Measurements from ENCODE around the gene MAGIX. TPM values are rescaled to one million over a fixed set of nuclear protein-coding genes. Genes with fewer than 3 reads are reported as not detected.

Gene MAGIX
- total RNA-seq, 1 donor from 2014 or later, result 2.2 TPM

- intact Hi-C loops (cut with DNase I), result loop anchor here (10.0 kb wide), 1 partner anchor 72 kb away; the partner anchor contains the start of genes FOXP3 and PPP1R3F
- TF ChIP-seq CTCF (IDR thresholded peaks at IDR 0.05) (no peak), POLR2A (IDR thresholded peaks at IDR 0.05) (no peak), POLR2AphosphoS5 (IDR thresholded peaks at IDR 0.05; ENCODE audit: insufficient read depth in 1 of 2, low read depth in 1 of 2) (no peak)
- no peak for DNase-seq (ENCODE audit: extremely low spot score in 2 of 2)
- no peak overlapping the region for H3K27ac ChIP-seq
- H3K9me3 ChIP-seq, result no peaks in the 10 kb centered on the region
- H3K27me3 ChIP-seq, result no peaks in the 10 kb centered on the region
- no peaks in the 10 kb centered on the region for H3K36me3 ChIP-seq
- H3K4me3 ChIP-seq, result no peak overlapping the region
- peaks cover 5% of the 10 kb centered on the region for H3K4me1 ChIP-seq
Measured at GRCh38 chrX:49192722-49193328, 30.3 kb downstream of the MAGIX start.

DNA sequence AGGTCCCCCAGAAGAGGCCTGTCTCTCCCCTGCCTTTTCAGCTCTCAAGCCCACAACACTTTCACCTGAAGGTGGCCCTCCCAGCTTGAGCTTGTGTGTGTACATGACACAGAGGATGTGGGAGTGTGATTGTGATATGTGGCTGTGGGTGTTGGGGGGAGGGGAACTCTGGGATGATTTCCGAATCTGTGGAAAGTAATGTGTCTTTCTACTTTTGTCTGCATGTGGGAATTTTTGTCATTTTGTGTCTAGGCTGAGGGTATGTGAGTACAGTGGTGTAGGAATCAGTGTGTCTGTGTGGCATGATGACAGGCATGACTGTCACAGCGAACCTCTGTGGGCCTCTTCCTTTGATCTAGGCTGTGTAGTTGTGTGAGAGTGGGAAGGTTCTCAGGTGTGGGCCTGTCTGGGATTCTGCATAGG lies 31.0 kb downstream of the MAGIX start:
- Histone ChIP-seq H3K27me3 (no peaks in the 10 kb centered on the region), H3K4me1 (peaks cover 5% of the 10 kb centered on the region), H3K9me3 (no peaks in the 10 kb centered on the region), H3K36me3 (no peaks in the 10 kb centered on the region), H3K4me3 (no peak overlapping the region), H3K27ac (no peak overlapping the region)
- TF ChIP-seq POLR2AphosphoS5 (IDR thresholded peaks at IDR 0.05; ENCODE audit: insufficient read depth in 1 of 2, low read depth in 1 of 2) (no peak), POLR2A (IDR thresholded peaks at IDR 0.05) (no peak), CTCF (IDR thresholded peaks at IDR 0.05) (no peak)
- no peak for DNase-seq (ENCODE audit: extremely low spot score in 2 of 2)
- intact Hi-C loops (cut with DNase I), result loop anchor here (10.0 kb wide), 1 partner anchor 71 kb away; the partner anchor contains the start of genes FOXP3 and PPP1R3F

DNA sequence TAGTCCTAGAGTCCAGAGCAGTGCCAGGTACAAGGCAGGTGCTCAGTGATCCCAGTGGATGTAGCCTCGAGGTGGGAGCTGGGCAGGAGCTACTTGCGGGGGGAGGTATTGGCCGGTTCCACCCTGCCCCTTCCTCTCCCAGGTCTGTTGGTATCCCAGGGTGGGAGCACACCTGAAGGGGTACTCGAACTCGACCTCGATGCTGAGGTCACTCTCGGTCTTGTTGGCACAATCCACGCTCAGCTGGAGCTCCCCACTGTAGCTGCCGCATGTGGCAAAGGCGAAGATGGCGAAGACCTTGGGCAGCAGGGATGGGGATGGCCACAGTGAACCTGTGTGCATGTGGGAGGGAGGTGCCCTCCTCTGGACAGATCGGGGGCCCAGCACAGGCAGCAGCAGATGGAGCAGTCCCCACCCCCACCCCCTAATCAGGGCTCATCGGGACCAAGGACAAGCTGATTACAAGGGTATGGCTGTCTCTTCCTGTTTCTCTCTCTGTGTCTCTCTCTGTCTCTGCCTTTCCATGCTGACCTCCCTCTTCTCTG lies 35.1 kb downstream of the MAGIX start:
- Histone ChIP-seq H3K27me3 (no peaks in the 10 kb centered on the region), H3K36me3 (no peaks in the 10 kb centered on the region), H3K9me3 (no peaks in the 10 kb centered on the region), H3K4me3 (no peak overlapping the region), H3K27ac (no peak overlapping the region), H3K4me1 (peaks cover 8% of the 10 kb centered on the region)
- no peak for DNase-seq (ENCODE audit: extremely low spot score in 2 of 2)
- intact Hi-C loops (cut with DNase I), result loop anchor here (10.0 kb wide), 1 partner anchor 67 kb away; the partner anchor contains the start of genes FOXP3 and PPP1R3F
- no peak for TF ChIP-seq CTCF (IDR thresholded peaks at IDR 0.05)
- no peak for TF ChIP-seq POLR2AphosphoS5 (IDR thresholded peaks at IDR 0.05; ENCODE audit: insufficient read depth in 1 of 2, low read depth in 1 of 2)
- no peak for TF ChIP-seq POLR2A (IDR thresholded peaks at IDR 0.05)

DNA sequence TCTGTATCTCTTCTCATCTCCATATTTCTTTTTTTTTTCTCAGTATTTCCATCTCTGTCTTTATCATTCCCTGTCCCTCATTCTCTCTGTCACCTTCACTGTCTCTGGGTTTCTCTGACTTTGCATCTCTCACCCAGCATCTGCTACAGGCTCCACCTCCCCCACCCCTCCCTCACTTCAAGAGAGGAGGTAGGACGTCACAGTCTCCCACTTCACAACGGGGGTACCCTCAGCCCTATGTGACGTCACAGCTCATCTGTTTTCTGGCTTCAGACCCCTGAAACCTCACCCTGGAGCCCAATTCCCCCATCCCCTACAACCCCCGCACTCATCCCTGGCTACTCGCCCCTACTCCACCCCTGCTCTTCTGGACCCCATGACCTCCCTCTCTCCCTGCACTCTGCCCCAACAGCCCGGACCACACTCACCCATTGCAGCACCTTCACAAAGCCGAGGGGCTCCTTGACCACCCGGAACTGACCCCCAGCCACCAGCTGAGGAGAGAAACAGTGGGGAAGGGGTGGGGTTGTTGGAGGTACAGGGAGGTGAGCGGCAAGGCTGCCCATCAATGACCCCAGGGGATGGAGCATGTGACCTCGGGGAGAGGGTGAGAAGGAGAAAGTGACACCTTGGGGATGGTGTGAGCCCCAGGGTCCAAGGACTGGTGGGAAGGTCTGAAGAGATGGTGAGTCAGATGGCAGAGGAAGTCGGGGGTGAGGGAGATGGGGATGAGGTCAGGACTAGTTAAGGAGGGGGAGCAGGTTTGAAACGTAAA lies 36.2 kb downstream of the MAGIX start:
- no peaks in the 10 kb centered on the region for H3K9me3 ChIP-seq
- intact Hi-C loops (cut with DNase I), result loop anchor here (10.0 kb wide), 1 partner anchor 66 kb away; the partner anchor contains the start of genes FOXP3 and PPP1R3F
- no peak for DNase-seq (ENCODE audit: extremely low spot score in 2 of 2)
- no peak for TF ChIP-seq POLR2AphosphoS5 (IDR thresholded peaks at IDR 0.05; ENCODE audit: insufficient read depth in 1 of 2, low read depth in 1 of 2)
- no peak for TF ChIP-seq CTCF (IDR thresholded peaks at IDR 0.05)
- TF ChIP-seq POLR2A (IDR thresholded peaks at IDR 0.05), result no peak
- H3K27ac ChIP-seq, result no peak overlapping the region
- no peak overlapping the region for H3K4me3 ChIP-seq
- H3K27me3 ChIP-seq, result no peaks in the 10 kb centered on the region
- H3K4me1 ChIP-seq, result peaks cover 8% of the 10 kb centered on the region
- no peaks in the 10 kb centered on the region for H3K36me3 ChIP-seq
